HepG2 (cell line): ENCODE results near the gene GLB1L3. TPM values are rescaled to one million over a fixed set of nuclear protein-coding genes. Genes with fewer than 3 reads are reported as not detected.

Source experiments
- BRD4 ChIP-seq: sonication (generic); formaldehyde crosslinking; IDR thresholded peaks from 2 replicates; pipeline ENCODE4 v1.4.0; 2020; ENCODE audit warnings: missing genetic modification reagents
- CEBPB ChIP-seq: IDR thresholded peaks from 2 replicates; pipeline ENCODE4 v1.6.1; 2011; ENCODE audit warnings: low read depth, low read length, improper control_type of control experiment, borderline replicate concordance
- CREB1 ChIP-seq, 2 experiments: fragments of 450-650 bp in 1 of 2; IDR thresholded peaks; 2 replicates each; pipeline ENCODE4 v1.6.1; 2016 to 2017; ENCODE audit warnings: control low read depth in 1 of 2, mild to moderate bottlenecking in 1 of 2, missing compliant biosample characterization in 1 of 2, missing genetic modification characterization in 1 of 2
- DPF2 ChIP-seq: sonication (generic); formaldehyde crosslinking; IDR thresholded peaks from 2 replicates; pipeline ENCODE4 v1.4.0; 2020; ENCODE audit warnings: mild to moderate bottlenecking, low read depth, missing genetic modification reagents, borderline replicate concordance
- FOXP1 ChIP-seq, 2 experiments: fragments of 450-650 bp in 1 of 2; IDR thresholded peaks; 2 replicates each; pipeline ENCODE4 v1.6.1; 2017 to 2018; ENCODE audit warnings: antibody characterized with exemption in 1 of 2
- GATAD2A ChIP-seq: IDR thresholded peaks from 2 replicates; pipeline ENCODE4 v1.6.1; 2016
- IRF2 ChIP-seq: IDR thresholded peaks from 2 replicates; pipeline ENCODE4 v1.6.1; 2018; ENCODE audit warnings: missing genetic modification reagents, missing compliant biosample characterization
- KDM1A ChIP-seq: IDR thresholded peaks from 2 replicates; pipeline ENCODE4 v1.6.1; 2016; ENCODE audit warnings: missing compliant biosample characterization
- KDM2A ChIP-seq: sonication (generic); formaldehyde crosslinking; IDR thresholded peaks from 2 replicates; pipeline ENCODE4 v1.4.0; 2020; ENCODE audit warnings: low read depth, missing genetic modification reagents, borderline replicate concordance
- MIER3 ChIP-seq: IDR thresholded peaks from 2 replicates; pipeline ENCODE4 v1.6.1; 2016; ENCODE audit warnings: missing compliant biosample characterization, borderline replicate concordance
- MTA3 ChIP-seq: sonication (generic); formaldehyde crosslinking; IDR thresholded peaks from 2 replicates; pipeline ENCODE4 v1.4.0; 2020; ENCODE audit warnings: missing genetic modification reagents
- RBM22 ChIP-seq: fragments of 200-400 bp; formaldehyde crosslinking; optimal IDR thresholded peaks from 2 replicates; pipeline ENCODE3; 2017; ENCODE audit warnings: mild to moderate bottlenecking, low read length, moderate library complexity
- REPIN1 ChIP-seq: sonication (generic); formaldehyde crosslinking; IDR thresholded peaks from 2 replicates; pipeline ENCODE4 v1.8.0; 2022; ENCODE audit warnings: missing genetic modification reagents, low read depth, mild to moderate bottlenecking, borderline replicate concordance
- RNF2 ChIP-seq: fragments of 450-650 bp; conservative IDR thresholded peaks from 2 replicates; pipeline ENCODE4 v1.6.1; 2016; ENCODE audit warnings: low read depth
- RXRA ChIP-seq: sonication (generic); formaldehyde crosslinking; IDR thresholded peaks from 2 replicates; pipeline ENCODE4 v1.5.1; 2020; ENCODE audit warnings: missing genetic modification reagents
- SALL1 ChIP-seq: sonication (generic); formaldehyde crosslinking; IDR thresholded peaks from 2 replicates; pipeline ENCODE4 v1.8.0; 2022; ENCODE audit warnings: mild to moderate bottlenecking, missing genetic modification reagents
- SIX1 ChIP-seq: sonication (generic); formaldehyde crosslinking; IDR thresholded peaks from 2 replicates; pipeline ENCODE4 v1.4.0; 2020; ENCODE audit warnings: missing genetic modification reagents, borderline replicate concordance
- SMYD3 ChIP-seq: sonication (generic); formaldehyde crosslinking; IDR thresholded peaks from 2 replicates; pipeline ENCODE4 v1.8.1; 2023; ENCODE audit warnings: mild to moderate bottlenecking, missing genetic modification reagents
- SRSF9 ChIP-seq: fragments of 200-400 bp; formaldehyde crosslinking; IDR thresholded peaks from 2 replicates; pipeline ENCODE4 v1.6.1; 2018; ENCODE audit warnings: borderline replicate concordance, mild to moderate bottlenecking, low read depth, low read length; ENCODE audit not compliant: insufficient read depth, poor library complexity, severe bottlenecking
- ZBTB20 ChIP-seq: sonication (generic); formaldehyde crosslinking; IDR thresholded peaks from 2 replicates; pipeline ENCODE4 v1.8.1; 2023; ENCODE audit warnings: missing genetic modification reagents, low read depth, mild to moderate bottlenecking, borderline replicate concordance
- ZMYM4 ChIP-seq: sonication (generic); formaldehyde crosslinking; IDR thresholded peaks from 2 replicates; pipeline ENCODE4 v1.8.1; 2023; ENCODE audit warnings: mild to moderate bottlenecking, missing genetic modification reagents
- ZNF292 ChIP-seq: sonication (generic); formaldehyde crosslinking; IDR thresholded peaks from 2 replicates; pipeline ENCODE4 v1.8.1; 2022; ENCODE audit warnings: mild to moderate bottlenecking, low read depth, missing genetic modification reagents, borderline replicate concordance
- ZNF335 ChIP-seq: sonication (generic); formaldehyde crosslinking; IDR thresholded peaks from 2 replicates; pipeline ENCODE4 v1.4.0; 2020; ENCODE audit warnings: missing genetic modification reagents
- ZNF510 ChIP-seq: sonication (generic); formaldehyde crosslinking; IDR thresholded peaks from 2 replicates; pipeline ENCODE4 v1.4.0; 2020; ENCODE audit warnings: low read depth, mild to moderate bottlenecking, missing genetic modification reagents
- ZNF564 ChIP-seq: sonication (generic); formaldehyde crosslinking; IDR thresholded peaks from 2 replicates; pipeline ENCODE4 v1.8.1; 2023; ENCODE audit warnings: mild to moderate bottlenecking, missing genetic modification reagents
- ZNF614 ChIP-seq: IDR thresholded peaks from 2 replicates; pipeline ENCODE4 v1.6.1; 2018; ENCODE audit warnings: missing biosample characterization, missing genetic modification reagents, inconsistent platforms, borderline replicate concordance
- ZNF629 ChIP-seq: sonication (generic); formaldehyde crosslinking; conservative IDR thresholded peaks from 2 replicates; pipeline ENCODE4 v1.5.0; 2020; ENCODE audit warnings: missing genetic modification reagents
- ZNF670 ChIP-seq: sonication (generic); formaldehyde crosslinking; IDR thresholded peaks from 2 replicates; pipeline ENCODE4 v1.8.0; 2022; ENCODE audit warnings: mild to moderate bottlenecking, missing genetic modification reagents, borderline replicate concordance
- ZNF724P ChIP-seq: sonication (generic); formaldehyde crosslinking; IDR thresholded peaks from 2 replicates; pipeline ENCODE4 v1.8.0; 2022; ENCODE audit warnings: missing genetic modification reagents, borderline replicate concordance
- ZNF878 ChIP-seq: sonication (generic); formaldehyde crosslinking; IDR thresholded peaks from 2 replicates; pipeline ENCODE4 v1.8.1; 2023; ENCODE audit warnings: mild to moderate bottlenecking, missing genetic modification reagents, moderate library complexity
- ZSCAN9 ChIP-seq: IDR thresholded peaks from 2 replicates; pipeline ENCODE4 v1.6.1; 2016; ENCODE audit warnings: borderline replicate concordance
- polyA plus RNA-seq, 8 experiments: library from polyadenylated mRNA; depleted of rRNA in 3 of 8; stranded (reverse) in 7 of 8; unstranded in 1 of 8; fragments of >200 nt; fragmentation: Illumina TruSeq in 4 of 8; extraction: Trizol in 4 of 8; gene quantifications; 2 replicates each; pipeline versions ENCODE4 v1.2.1 to v1.2.3, GENCODE V29; 2011 to 2016; ENCODE audit warnings: low read depth in 4 of 8, missing spikeins in 1 of 8, mixed read lengths in 1 of 8; ENCODE audit not compliant: insufficient read depth in 1 of 8
- total RNA-seq, 5 experiments: library from RNA; depleted of rRNA; stranded (reverse); fragments of >200 nt; fragmentation: Illumina TruSeq; extraction: Trizol; gene quantifications; 2 replicates each; pipeline ENCODE4 v1.2.3, GENCODE V29; 2016; ENCODE audit warnings: low read depth in 1 of 5
- TF ChIP-seq, protein P1 (sequence below): IDR thresholded peaks from 2 replicates; pipeline ENCODE4 v1.6.1; 2012; ENCODE audit warnings: inconsistent platforms

Gene GLB1L3
- total and polyA plus RNA-seq, 2 of the 13 experiments (the other 11 are each of a cell fraction or from before 2014, with no cell fraction given) = not detected

DNA sequence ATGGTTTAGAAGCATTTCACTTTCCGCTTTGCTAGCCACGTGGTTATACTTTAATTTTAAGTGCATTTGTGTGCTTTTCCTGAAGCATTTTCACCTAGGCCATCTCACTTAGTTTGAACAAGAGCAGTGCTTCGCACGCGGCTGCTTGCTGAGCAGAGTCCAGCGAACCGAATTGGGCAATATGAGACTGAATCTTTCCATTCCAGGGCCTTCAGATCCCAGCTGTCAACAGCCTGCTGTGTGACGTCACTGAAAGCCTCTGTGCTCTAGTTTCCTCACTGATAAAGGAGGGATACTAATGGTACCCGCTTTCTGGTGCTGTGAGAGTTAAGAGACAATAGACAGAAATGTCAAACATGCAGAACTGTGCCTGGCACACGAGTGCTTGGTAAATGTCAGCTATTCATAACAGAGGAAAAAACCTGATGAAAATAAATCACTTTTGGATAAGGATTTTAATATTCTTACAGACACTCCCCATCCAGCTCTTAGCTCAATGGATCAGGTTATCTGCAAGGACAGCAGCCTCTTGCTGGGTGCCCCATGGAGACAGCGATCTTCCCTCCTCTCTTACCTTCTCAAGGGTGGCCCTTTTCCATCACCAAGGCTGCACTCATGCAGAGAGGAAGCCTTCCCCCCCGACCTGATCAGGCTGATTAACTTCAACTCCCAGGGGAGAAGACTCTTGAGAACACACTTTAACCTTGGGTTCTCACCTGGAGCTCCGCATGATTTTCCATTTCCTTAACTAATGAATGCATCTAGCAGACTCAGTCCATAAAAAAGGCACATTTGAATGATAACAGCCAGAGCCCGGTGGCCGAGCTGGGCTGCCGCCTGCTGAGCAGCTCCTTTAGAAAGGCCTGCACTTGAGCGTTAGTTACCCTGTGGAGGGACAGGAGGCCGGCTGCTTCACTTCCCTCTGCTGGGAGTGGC lies 3.5 kb upstream of the GLB1L3 start (continued):
- TF ChIP-seq ZNF878 (0 out of 2 replicates have a peak, but pooled peaks have one; percentile 57), ZNF510 (CRISPR knock-in tag) (peak; percentile 51; the same call in 1 of the 2 replicates), ZNF335 (CRISPR knock-in tag) (0 out of 2 replicates have a peak, but pooled peaks have one; percentile 34), ZNF670 (peak; percentile 37; the same call in 1 of the 2 replicates), SMYD3 (CRISPR knock-in tag) (no peak), ZSCAN9 (CRISPR knock-in tag) (peak; percentile 58; the same call in 1 of the 2 replicates), IRF2 (CRISPR knock-in tag) (peak; percentile 80), ZBTB20 (CRISPR knock-in tag) (peak; percentile 48; the same call in 1 of the 2 replicates), REPIN1 (peak; percentile 27; the same call in 1 of the 2 replicates), ZNF614 (CRISPR knock-in tag) (0 out of 2 replicates have a peak, but pooled peaks have one; percentile 33), BRD4 (no peak), GATAD2A (peak; percentile 74; the same call in 1 of the 2 replicates), ZMYM4 (CRISPR knock-in tag) (peak; percentile 45; the same call in 1 of the 2 replicates), KDM1A (CRISPR knock-in tag) (no peak), KDM2A (peak; percentile 36; the same call in 1 of the 2 replicates), RXRA (CRISPR knock-in tag) (no peak), RNF2 (peak; percentile 78), DPF2 (0 out of 2 replicates have a peak, but pooled peaks have one; percentile 25), SIX1 (peak; percentile 45; the same call in 1 of the 2 replicates), MTA3 (CRISPR knock-in tag) (no peak), FOXP1 (IDR thresholded peaks at IDR 0.05) (no peak), FOXP1 (CRISPR knock-in tag; IDR thresholded peaks at IDR 0.05) (0 out of 2 replicates have a peak, but pooled peaks have one; percentile 27), CEBPB (peak; percentile 98), ZNF564 (CRISPR knock-in tag) (no peak), CREB1 (IDR thresholded peaks at IDR 0.05) (peak; percentile 98), CREB1 (CRISPR knock-in tag; IDR thresholded peaks at IDR 0.05) (peak; percentile 82), ZNF724P (CRISPR knock-in tag) (no peak), RBM22 (no peak), ZNF292 (CRISPR knock-in tag) (peak; percentile 80; the same call in 1 of the 2 replicates), MIER3 (peak; percentile 56; the same call in 1 of the 2 replicates), SRSF9 (no peak), SALL1 (CRISPR knock-in tag) (peak; percentile 81), ZNF629 (CRISPR knock-in tag) (no peak)
- TF ChIP-seq, protein P1, sequence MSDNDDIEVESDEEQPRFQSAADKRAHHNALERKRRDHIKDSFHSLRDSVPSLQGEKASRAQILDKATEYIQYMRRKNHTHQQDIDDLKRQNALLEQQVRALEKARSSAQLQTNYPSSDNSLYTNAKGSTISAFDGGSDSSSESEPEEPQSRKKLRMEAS = peak; percentile 89
